Heart left ventricle (tissue), 13 donors: ENCODE results near the gene CYP2A13.
"Not testable (repeated sequence)": the region's sequence is repeated elsewhere in the genome, so short reads cannot be mapped to it uniquely, and the experiment has no call there.

Experiments used
- CTCF ChIP-seq, 12 donors: fragments of 200-600 bp; sonication (generic) in 4 of 12; IDR thresholded peaks; one replicate each; pipeline versions ENCODE4 v1.5.0 to v1.8.0; 2018 to 2022; ENCODE audit warnings: antibody characterized with exemption in 12 of 12, mild to moderate bottlenecking in 5 of 12
- POLR2A ChIP-seq, 2 donors: fragments of 450-650 bp; IDR thresholded peaks; one replicate each; pipeline ENCODE4 v1.6.1; 2017; ENCODE audit warnings: antibody characterized with exemption in 2 of 2, mild to moderate bottlenecking in 2 of 2, moderate library complexity in 2 of 2
- donor health status: ischemic (EF 13 %, LVEDD 7.1; RV severe dilation, severe dysfunction).
- donor health status: DM: no; HTN: yes; CAD: no.
- donor health status: DM: no; HTN: no; CAD: no.
- donor health status: ischemic (EF 25% LVEDD 6.9; RV normal size, moderate dysfunction).
- donor health status: ischemic (EF 25% LVEDD 5.7; RV mildly dilated, moderate dysfunction).
- donor health status: ischemic (EF 35%, LVEDD 5.7; RV mildly dilated, moderate dysfunction).
- donor health status: nonischemic (EF 11% LVEDD 7.7; RV severe dilation, severe dysfunction).
- donor health status: DM: yes; HTN: yes; CAD: no.
- donor health status: PGD.
- donor health status: ischemic (EF 29% LVEDD 5.4; RV normal size, mild dysfunction).
- donor health status: nonischemic (EF 23%, LVEDD 6.1; RV moderate dilation, normal function).

DNA sequence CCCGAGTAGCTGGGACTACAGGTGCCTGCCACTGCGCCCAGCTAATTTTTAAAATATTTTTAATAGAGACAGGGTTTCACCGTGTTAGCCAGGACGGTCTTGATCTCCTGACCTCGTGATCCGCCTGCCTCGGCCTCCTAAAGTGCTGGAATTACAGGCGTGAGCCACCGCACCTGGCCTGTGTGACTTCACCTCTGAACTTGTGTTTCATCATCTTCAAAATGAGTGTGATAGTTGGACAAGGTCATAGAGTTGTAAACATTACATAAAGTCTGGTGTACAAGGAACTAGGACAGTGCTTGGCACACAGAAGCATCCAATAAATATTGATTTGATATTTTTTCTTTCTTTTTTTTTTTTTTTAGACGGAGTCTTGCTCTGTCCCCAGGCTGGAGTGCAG lies 34.9 kb upstream of the CYP2A13 start:
- not testable (repeated sequence) for TF ChIP-seq CTCF, POLR2A (IDR thresholded peaks at IDR 0.05)
